ENCODE measurements around the gene ZHX3.

- TF ChIP-seq RAD21 (IDR thresholded peaks at IDR 0.05; ENCODE audit: low read length): no peak
- no peak for TF ChIP-seq BHLHE40 (IDR thresholded peaks at IDR 0.05; ENCODE audit: low read depth, low read length)
- TF ChIP-seq CEBPB (IDR thresholded peaks at IDR 0.05; ENCODE audit: low read depth, low read length): no peak
- TF ChIP-seq CTCF (conservative IDR thresholded peaks at IDR 0.05; ENCODE audit: low read depth, low read length): no peak
- TF ChIP-seq RCOR1 (IDR thresholded peaks at IDR 0.05; ENCODE audit: insufficient replicate concordance, low read length): no peak
- TF ChIP-seq MXI1 (IDR thresholded peaks at IDR 0.05; ENCODE audit: borderline replicate concordance, low read depth, low read length): no peak
- TF ChIP-seq ELK1 (IDR thresholded peaks at IDR 0.05; ENCODE audit: borderline replicate concordance, low read depth, low read length): no peak
- TF ChIP-seq SMC3 (IDR thresholded peaks at IDR 0.05; ENCODE audit: low read depth, low read length): no peak
These were observed 48.4 kb downstream of the ZHX3 start for GRCh38 chr20:41268917-41269652.
